Stimulated activated CD4-positive, alpha-beta T cell treated with anti-CD3 and anti-CD28 coated beads, Interleukin-15, amount 100 ng/mL, for 48 hours (primary cell): ENCODE results near the gene CENPH.
"Not testable (repeated sequence)": the region's sequence is repeated elsewhere in the genome, so short reads cannot be mapped to it uniquely, and the experiment has no call there.

Source experiments
- DNase-seq, 2 donors: peaks; one replicate each; pipeline ENCODE4 v3.0.0-alpha.2; 2020; ENCODE audit warnings: low read depth in 2 of 2

The CENPH gene

GRCh38 chr5:69250593-69250992, 61.2 kb downstream of the CENPH start:
- no peak for DNase-seq

GRCh38 chr5:69252437-69252836, 63.1 kb downstream of the CENPH start:
- no peak for DNase-seq

- not testable (repeated sequence) for DNase-seq
These were observed 66.6 kb downstream of the CENPH start for GRCh38 chr5:69255940-69256339.

GRCh38 chr5:69257577-69257976, 68.2 kb downstream of the CENPH start:
- no peak for DNase-seq
